Kidney epithelial cell (primary cell): ENCODE results near the gene PHLDA3. TPM values are rescaled to one million over a fixed set of nuclear protein-coding genes. Genes with fewer than 3 reads are reported as not detected.

ENCODE experiments used
- DNase-seq: peaks from one replicate; pipeline ENCODE4 v3.0.0-alpha.2; 2010; ENCODE audit warnings: low read depth
- H3K27me3 ChIP-seq: 2 replicates; pipeline ENCODE4 v1.6.0; 2011; ENCODE audit warnings: low read length; ENCODE audit not compliant: control insufficient read depth, insufficient read depth
- H3K36me3 ChIP-seq: 2 replicates; pipeline ENCODE4 v1.5.1; 2011; ENCODE audit warnings: low read length; ENCODE audit not compliant: control insufficient read depth, insufficient read depth
- H3K4me3 ChIP-seq: 2 replicates; pipeline ENCODE4 v1.5.1; 2011; ENCODE audit warnings: low read depth, mild to moderate bottlenecking, control low read depth, low read length
- CTCF ChIP-seq: IDR thresholded peaks from 2 replicates; pipeline ENCODE4 v1.5.1; 2011; ENCODE audit warnings: mild to moderate bottlenecking, moderate library complexity, low read length, control low read depth, inconsistent platforms; ENCODE audit not compliant: insufficient read depth, poor library complexity, severe bottlenecking
- total RNA-seq: library from RNA; depleted of rRNA; stranded (reverse); fragments of >200 nt; gene quantifications from 2 replicates; pipeline ENCODE4 v1.2.3, GENCODE V29; 2015

Gene PHLDA3
- total RNA-seq, 1 donor from 2014 or later, result 130 TPM

DNA sequence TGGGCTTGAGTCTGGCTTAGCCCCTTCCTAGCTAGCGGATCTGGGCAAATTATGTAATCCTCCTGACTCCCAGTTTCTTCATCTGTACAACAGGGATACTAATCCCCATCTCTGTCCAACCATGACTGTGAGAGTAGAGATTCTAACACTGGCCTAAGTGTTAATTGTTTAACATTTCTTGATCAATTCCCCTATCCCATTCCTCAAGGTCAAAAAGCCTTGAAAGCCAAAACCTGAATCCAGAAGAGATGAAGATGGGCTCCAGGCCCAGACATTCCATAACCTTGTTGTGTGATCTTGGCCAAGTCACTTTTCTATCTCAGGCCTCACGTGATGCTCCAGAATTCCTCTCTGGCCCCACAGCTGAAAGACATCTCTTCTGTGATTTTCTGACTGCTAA lies 18.8 kb upstream of the PHLDA3 start:
- H3K4me3 ChIP-seq, result no peak overlapping the region
- no peaks in the 10 kb centered on the region for H3K27me3 ChIP-seq
- no peak for TF ChIP-seq CTCF
- H3K36me3 ChIP-seq, result peaks cover 9% of the 10 kb centered on the region
- DNase-seq, result no peak

GRCh38 chr1:201486187-201486586 lies 17.2 kb upstream of the PHLDA3 start:
- H3K4me3 ChIP-seq, result no peak overlapping the region
- DNase-seq, result no peak
- H3K36me3 ChIP-seq, result peaks cover 9% of the 10 kb centered on the region
- no peak for TF ChIP-seq CTCF
- H3K27me3 ChIP-seq, result peaks cover 2% of the 10 kb centered on the region

DNA sequence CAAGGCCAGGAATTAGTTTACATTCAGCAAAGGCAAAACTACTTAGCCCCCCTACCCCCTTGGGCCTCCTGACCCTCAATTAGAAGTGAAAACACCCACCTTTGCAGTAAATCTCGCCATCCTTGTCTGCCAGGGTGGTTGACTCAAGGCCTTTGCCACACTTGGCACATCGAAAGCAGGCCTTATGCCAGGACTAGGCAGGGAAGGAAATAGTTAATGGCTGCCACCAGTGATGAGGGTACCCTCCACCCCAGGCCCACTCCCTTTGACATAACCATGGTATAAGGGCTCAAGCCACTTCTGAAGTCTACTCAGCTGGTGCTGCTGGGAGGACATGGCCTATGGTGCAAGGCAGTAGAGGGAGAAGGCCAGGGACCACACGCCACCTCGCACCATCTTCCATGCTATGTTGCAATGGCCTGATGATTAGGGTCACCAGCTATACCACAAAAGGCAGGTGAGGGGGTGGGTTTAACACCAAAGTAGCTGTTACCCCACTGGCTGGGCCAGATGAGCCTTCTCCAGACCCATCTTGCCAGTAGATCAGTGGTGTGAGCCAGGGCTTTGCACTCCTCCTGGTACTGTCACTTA lies 16.3 kb upstream of the PHLDA3 start:
- H3K27me3 ChIP-seq, result peaks cover 2% of the 10 kb centered on the region
- H3K4me3 ChIP-seq, result no peak overlapping the region
- peaks cover 9% of the 10 kb centered on the region for H3K36me3 ChIP-seq
- TF ChIP-seq CTCF, result no peak
- DNase-seq, result no peak

- H3K27me3 ChIP-seq, result peaks cover 2% of the 10 kb centered on the region
- TF ChIP-seq CTCF, result no peak
- no peak for DNase-seq
- peaks cover 9% of the 10 kb centered on the region for H3K36me3 ChIP-seq
- no peak overlapping the region for H3K4me3 ChIP-seq
These were observed 14.5 kb upstream of the PHLDA3 start for GRCh38 chr1:201483373-201483949.

GRCh38 chr1:201482755-201483154 lies 13.8 kb upstream of the PHLDA3 start:
- H3K4me3 ChIP-seq, result no peak overlapping the region
- no peak for DNase-seq
- peaks cover 7% of the 10 kb centered on the region for H3K36me3 ChIP-seq
- peaks cover 2% of the 10 kb centered on the region for H3K27me3 ChIP-seq
- TF ChIP-seq CTCF, result no peak

GRCh38 chr1:201481761-201482493 lies 12.9 kb upstream of the PHLDA3 start:
- Histone ChIP-seq H3K4me3 (no peak overlapping the region), H3K36me3 (peaks cover 6% of the 10 kb centered on the region), H3K27me3 (peaks cover 2% of the 10 kb centered on the region)
- no peak for DNase-seq
- TF ChIP-seq CTCF, result peak; percentile 95
